HG03135 (cell line): ENCODE measurements around the gene PHF3.
A peak's percentile ranks its signal among the peaks of the same experiment; 100 is the strongest.

Experiments used
- ATAC-seq: cut with Tn5 transposase; IDR thresholded peaks from one replicate; pipeline ENCODE4 v1.9.1; 2021; ENCODE audit warnings: mild to moderate bottlenecking, moderate library complexity; ENCODE audit not compliant: unreplicated experiment

Gene PHF3, protein sequence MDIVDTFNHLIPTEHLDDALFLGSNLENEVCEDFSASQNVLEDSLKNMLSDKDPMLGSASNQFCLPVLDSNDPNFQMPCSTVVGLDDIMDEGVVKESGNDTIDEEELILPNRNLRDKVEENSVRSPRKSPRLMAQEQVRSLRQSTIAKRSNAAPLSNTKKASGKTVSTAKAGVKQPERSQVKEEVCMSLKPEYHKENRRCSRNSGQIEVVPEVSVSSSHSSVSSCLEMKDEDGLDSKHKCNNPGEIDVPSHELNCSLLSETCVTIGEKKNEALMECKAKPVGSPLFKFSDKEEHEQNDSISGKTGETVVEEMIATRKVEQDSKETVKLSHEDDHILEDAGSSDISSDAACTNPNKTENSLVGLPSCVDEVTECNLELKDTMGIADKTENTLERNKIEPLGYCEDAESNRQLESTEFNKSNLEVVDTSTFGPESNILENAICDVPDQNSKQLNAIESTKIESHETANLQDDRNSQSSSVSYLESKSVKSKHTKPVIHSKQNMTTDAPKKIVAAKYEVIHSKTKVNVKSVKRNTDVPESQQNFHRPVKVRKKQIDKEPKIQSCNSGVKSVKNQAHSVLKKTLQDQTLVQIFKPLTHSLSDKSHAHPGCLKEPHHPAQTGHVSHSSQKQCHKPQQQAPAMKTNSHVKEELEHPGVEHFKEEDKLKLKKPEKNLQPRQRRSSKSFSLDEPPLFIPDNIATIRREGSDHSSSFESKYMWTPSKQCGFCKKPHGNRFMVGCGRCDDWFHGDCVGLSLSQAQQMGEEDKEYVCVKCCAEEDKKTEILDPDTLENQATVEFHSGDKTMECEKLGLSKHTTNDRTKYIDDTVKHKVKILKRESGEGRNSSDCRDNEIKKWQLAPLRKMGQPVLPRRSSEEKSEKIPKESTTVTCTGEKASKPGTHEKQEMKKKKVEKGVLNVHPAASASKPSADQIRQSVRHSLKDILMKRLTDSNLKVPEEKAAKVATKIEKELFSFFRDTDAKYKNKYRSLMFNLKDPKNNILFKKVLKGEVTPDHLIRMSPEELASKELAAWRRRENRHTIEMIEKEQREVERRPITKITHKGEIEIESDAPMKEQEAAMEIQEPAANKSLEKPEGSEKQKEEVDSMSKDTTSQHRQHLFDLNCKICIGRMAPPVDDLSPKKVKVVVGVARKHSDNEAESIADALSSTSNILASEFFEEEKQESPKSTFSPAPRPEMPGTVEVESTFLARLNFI (N-terminal part only)

DNA sequence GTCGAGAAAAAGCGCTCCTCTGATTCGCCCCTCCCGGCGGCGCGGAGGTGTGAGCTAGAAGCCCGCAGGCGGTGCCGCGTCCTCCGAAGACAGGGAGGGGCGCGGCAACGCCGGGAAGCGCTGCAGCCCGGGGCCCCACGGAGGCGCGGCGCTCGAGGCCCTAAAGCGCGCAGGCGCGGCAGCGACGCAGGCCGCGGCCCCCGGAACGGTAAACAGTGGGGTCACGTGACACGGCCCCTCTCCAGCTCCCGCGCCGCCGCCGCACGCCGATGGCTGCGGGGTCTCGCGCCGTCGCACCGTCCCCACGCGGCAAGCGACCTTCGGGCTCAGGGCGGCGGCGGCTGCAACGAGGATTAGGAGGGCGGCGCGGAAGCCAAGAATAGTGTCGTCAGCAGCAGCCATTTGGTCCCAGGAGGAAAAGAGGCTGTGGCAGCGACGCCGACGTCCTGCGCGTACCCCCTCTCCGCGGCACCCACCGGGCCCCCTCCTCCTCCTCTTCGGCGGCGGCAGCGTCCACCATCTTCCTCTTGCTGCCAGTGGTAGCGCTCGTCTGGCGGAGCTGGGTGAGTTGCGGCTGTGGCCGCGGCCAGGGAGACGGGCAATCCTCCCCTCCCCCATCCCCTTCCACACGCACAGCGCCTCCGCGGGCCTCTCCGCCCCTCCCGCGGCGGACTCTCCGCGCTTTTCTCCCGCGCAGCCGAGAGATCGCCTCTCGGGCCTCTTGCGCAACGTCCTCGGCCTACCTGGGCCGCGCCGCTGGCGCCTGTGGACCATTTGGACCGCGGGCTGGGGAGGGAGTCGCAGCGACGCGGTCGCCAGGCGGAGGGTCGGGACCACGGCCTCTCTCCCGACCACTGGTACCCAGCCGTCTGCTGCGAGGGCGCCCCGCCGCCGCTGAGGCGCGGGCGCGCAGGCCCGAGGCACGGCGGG is at the start of gene PHF3:
Gene PHF3, plus strand, starts transcription at position 215 of the 930 bp plus-strand sequence. CDS start 10,750 bp downstream, outside the sequence.
- peak; percentile 82 for ATAC-seq

DNA sequence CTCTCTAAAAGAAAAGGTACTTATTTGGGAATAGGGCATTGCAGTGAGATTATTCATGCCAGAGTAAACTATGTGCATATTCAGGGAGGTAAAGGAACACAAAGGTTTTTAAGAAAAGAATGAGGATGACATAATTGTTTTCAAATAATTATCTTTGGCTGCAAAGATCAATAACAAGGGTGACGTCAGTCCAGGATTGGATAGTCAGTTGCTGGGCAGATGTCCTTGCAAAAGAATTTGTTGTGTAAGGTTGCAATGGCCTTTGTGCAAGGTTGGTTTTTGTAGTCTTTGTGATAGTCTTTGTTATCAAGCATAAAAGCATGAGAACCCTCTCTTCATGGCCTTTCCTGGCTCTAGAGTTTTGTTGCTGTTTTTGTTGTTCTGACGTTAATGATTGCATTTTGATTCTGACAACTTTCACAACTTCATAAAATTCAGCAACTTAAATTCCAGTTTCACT is 45.6 kb upstream of the PHF3 start:
- ATAC-seq = no peak

DNA sequence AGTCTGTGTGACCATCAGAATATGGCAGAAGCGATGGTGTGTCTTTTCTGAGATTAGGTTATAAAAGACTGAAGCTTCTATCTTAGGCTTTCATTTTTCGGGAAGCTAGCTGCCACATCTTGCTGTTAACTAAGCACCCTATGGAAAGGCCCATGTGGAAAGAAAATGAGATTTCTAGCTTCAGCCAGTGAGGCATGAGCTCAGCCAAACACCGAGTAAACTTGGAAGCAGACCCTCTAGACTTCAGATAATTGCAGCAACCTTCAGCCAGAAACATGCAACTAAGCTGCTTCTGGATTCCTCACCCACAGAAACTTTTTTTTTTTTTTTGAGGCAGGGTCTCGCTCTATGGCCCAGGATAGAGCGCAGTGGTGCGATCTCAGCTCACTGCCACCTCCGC is 42.7 kb upstream of the PHF3 start:
- no peak for ATAC-seq

- no peak for ATAC-seq
Observed at GRCh38 chr6:63597141-63598048, 38.2 kb upstream of the PHF3 start.

GRCh38 chr6:63598049-63599036 is 37.3 kb upstream of the PHF3 start:
- peak; percentile 100 for ATAC-seq

GRCh38 chr6:63599243-63599642 is 36.4 kb upstream of the PHF3 start:
- ATAC-seq = no peak

DNA sequence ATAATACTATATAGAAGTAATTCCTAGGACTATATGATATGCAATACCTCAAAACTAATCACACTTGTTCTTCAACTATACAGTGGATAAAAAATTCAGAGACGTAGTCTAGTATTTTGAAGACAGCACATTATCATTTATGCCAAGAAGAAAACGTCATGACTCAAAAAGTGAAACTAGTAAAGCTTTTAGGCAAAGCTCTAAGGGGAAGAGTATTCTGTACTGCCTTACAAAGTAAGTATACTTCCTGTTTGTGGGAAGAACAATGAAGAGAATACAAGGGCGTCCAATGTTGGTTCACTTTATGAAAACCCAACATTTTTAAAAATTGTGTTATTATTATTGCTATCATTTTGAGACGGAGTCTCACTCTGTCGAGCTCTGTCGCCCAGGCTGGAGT is 35.5 kb upstream of the PHF3 start:
- ATAC-seq = no peak

DNA sequence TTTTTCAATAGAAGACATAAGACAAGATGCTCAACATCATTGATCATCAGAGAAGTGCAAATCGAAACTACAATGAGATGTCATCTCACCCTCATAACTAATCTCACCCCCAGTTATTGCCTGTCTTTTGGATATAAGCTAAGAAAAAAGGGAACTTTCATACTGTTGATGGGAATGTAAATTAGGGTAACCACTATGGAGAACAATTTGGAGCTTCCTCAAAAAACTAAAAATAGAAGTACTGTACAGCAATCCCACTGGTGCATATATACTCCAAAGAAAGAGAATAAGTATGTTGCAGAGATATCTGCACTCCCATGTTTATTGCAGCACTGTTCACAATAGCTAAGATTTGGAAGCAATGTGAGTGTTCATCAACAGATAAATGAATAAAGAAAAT is 26.4 kb upstream of the PHF3 start:
- no peak for ATAC-seq

GRCh38 chr6:63610944-63611343 is 24.7 kb upstream of the PHF3 start:
- ATAC-seq = no peak

DNA sequence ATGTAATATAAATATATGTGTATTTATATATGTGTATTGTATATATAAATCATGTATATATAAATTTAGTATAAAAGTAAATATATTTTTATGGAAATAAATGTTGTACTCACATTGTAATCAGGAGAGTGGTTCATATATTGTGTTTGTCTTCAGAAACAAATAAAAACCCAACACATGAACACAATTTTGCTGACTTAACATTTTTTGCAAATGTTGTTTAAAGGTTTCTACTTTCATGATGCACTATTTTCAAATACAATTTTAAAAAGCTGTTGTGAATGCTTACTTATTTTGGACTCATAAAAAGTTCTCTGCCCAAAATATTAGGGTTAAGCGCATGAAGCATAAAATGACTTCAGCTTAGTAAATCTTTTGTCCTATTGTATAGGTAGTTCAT is 24.0 kb upstream of the PHF3 start:
- no peak for ATAC-seq

- ATAC-seq = no peak
Observed at GRCh38 chr6:63615590-63615989, 20.0 kb upstream of the PHF3 start.

DNA sequence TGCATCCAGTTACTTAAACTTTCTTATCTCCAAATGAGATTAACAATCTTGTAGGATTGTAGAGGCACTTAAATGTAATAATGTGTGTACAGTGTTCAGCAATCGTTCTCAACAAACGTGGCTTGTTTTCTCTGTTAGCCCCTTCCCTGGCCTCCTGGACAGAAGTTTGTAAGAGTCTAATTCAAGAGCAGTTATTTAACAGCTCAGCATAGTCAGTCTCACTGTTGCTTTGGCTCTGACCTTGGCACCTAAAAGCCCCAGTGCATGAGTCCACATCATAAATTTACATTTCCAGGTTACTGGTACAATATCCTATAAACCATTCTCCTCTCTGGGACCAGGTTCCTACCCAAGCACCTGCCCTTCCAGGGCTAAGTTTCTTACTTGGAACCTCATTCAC is 11.5 kb upstream of the PHF3 start:
- no peak for ATAC-seq

DNA sequence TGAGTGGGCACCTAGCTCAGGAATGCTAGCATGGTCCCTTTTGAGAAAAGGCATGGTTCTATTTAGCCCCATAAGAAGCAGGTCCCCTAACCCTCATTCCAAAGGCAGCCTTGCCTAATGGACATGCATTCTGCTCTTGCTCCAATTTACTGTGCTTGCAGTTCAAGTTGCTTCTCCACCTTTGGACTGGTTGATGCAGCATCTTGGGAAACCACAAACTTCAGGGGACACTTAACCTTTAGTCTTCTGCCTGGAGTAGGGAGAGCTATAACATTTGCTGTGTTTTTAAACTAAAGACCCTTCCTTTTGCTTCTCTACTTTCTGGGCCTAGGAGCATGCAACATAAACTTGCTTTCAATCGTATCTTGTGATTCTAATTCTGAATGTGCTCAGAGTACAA is 5.1 kb upstream of the PHF3 start:
- ATAC-seq = no peak

DNA sequence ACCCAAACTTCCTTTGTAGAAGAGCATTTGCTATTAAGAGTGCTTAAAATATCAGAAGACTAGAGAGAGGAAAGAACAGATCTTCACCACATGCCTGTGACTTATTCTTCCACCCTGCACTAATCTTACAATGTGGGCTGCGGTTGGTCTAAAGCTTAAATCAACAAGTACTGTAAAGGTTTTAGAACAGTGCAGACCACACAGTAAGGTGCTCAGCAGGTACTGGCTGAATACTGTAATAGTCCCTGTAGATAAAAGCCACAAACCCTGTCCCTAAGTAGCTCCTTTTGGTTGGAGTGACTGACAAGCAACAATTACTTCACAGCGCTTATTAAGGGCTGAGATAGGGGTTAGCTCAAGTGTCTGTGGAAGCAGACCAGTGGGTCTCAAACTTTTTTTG is 972 bp upstream of the PHF3 start:
- no peak for ATAC-seq

- ATAC-seq = peak; percentile 23
Observed at GRCh38 chr6:63635215-63635587, 401 bp upstream of the PHF3 start.

- ATAC-seq = no peak
Observed at GRCh38 chr6:63636518-63637021, 968 bp downstream of the PHF3 start.

DNA sequence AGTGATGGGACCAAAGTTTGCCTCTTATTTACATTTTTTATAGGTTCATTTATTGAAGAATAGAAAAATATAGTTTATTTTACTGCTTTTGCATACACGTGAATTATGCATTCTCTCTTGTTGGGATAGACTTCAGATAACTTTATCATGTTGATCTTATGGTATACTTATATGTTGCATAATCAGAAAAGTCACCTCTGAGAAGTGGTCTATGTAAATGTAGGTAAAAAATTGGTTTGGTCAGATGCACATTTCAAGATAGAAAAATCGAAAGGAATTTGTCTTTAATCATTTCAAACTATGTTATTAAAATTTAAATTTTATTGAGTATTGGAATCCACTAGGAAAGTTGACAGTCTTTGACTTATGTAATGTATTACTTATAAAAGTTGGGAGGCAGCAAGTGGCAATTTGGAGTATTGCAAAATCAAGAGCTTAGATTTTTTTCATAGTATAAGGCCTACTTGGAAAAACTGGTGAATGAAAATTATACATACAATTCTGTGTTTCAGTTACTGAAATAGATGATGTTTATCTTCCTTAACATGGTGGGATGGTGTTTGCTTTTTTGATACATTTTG is 2.4 kb downstream of the PHF3 start:
- no peak for ATAC-seq
